GM19452 (cell line): ENCODE measurements around the gene ZNF382.
"Not testable (repeated sequence)": the region's sequence is repeated elsewhere in the genome, so short reads cannot be mapped to it uniquely, and the experiment has no call there.

ENCODE experiments used
- ATAC-seq: cut with Tn5 transposase; IDR thresholded peaks from one replicate; pipeline ENCODE4 v1.9.1; 2021; ENCODE audit not compliant: unreplicated experiment

The ZNF382 gene

DNA sequence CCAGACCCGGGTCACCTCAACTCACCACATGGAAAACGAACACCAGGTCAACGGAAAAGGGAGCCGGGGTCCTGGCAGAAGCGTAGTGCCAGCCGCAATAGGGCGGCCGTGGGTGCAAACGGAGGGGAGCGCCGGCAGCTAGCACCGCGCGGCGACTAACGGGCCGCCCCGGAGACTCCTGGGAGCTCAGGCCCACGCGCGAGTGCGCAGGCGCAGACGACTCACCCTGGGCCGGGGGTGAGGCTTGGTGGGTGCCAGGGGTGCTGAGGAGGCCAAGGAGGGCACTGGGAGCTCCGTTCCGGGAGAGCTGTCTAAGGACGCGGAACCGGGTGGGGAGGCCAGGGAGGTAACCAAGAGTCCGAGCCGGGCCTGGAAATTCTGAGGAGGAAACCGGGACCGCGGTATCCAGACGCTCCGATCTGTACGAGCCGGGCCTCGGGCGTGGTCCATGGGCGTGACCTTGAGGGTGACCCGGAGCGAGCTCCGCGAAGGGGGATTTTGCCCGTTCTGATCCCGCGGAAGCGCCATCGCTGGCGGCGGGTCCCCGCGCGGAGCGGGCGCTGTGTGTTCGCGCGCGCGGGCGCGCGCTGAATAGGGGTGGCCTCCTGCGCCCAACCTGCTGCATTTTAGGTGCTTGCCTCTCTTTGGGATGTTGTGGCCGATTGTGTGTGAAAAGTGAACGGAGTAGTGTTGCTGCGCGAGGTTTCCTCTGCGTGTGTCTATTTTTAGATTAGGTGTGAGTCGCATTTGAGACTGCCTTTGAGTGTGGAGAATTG lies at the start of gene ZNF382:
TSS of gene ZNF382 (plus strand) at position 213 of the 776 bp plus-strand sequence. CDS start 4,602 bp downstream, outside the sequence.
- peak; percentile 63 for ATAC-seq

DNA sequence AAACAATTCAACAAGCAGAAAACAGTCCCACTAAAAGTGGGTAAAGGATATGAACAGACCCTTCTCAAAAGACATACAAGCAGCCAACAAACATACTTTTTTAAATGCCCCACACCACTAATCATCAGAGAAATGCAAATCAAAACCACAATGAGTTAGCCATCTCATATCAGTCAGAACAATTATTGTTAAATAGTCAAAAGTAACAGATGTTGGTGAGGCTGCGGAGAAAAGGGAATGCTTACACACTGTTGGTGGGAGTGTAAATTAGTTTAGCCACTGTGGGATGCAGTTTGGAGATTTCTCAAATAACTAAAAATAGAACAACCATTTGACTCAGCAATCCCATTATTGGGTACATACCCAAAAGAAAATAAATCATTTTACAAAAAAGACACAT lies 40.7 kb upstream of the ZNF382 start:
- ATAC-seq, result no peak

GRCh38 chr19:36572593-36573019 lies 32.5 kb upstream of the ZNF382 start:
- ATAC-seq, result no peak

DNA sequence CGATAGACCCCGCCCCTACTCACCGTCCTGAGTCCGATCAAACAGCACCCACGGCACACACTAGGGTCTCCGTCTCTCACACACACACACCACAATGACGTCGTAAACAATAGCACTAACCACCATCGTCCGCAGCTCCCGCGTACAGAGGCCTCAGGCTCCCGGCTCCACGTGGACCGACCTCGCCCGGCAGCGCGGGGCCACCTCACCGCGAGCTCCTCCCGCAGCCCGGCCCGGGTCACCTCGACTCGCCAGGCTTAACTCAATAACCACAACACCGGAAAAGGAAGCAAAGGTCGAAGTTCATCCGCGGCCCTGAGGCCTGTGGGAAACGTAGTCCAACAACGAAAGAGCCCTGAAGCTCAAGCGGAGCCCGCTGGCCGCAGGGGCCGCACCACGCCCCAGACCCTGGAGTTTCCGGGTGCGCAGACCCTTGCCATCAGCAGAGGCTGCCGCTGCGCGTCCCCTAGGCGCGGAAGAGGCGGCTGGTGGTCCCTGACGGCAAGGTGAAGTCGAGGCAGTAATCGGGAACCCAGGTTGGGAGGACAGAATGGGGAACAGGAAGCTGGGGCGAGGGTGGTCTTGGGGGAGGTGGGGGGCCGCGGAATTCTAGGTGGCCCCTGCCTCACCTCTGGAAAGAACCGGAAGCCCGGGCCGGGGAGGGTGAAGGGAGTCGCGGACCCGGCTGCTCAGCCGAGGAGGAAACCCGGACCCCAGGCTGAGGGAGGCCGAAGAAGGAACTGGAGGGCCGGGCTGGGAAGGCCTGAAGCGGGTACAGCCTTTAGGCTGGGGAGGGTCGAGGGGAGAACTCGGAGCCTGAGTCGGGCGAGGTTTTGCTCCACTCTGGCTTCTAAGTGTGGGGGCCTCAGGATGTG lies 31.9 kb upstream of the ZNF382 start, which contains the start of gene ZNF529:
TSS of gene ZNF529 (minus strand) at position 273 of the 875 bp plus-strand sequence. CDS start 946 bp downstream, outside the sequence.
- ATAC-seq, result peak; percentile 91

GRCh38 chr19:36573895-36574720 lies 31.0 kb upstream of the ZNF382 start:
- ATAC-seq, result no peak

DNA sequence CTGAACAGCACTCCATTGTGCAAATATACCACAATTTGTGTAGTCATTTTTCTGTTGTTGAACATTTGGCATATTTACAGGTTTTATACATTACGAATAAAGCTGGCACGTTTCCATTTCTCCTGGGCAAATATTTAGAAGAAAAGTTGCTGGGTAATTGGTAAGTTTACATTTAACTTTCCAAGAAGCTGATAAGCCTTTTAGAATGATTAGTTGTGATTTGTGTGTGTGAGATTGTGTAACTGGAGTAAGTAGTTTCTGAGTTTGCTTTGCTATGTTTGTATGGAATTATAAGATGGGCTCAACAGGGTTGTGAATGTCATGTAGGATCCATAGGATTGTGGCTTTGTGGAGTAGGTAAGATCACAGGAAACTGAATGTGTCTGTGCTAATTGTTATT lies 30.4 kb upstream of the ZNF382 start:
- no peak for ATAC-seq

DNA sequence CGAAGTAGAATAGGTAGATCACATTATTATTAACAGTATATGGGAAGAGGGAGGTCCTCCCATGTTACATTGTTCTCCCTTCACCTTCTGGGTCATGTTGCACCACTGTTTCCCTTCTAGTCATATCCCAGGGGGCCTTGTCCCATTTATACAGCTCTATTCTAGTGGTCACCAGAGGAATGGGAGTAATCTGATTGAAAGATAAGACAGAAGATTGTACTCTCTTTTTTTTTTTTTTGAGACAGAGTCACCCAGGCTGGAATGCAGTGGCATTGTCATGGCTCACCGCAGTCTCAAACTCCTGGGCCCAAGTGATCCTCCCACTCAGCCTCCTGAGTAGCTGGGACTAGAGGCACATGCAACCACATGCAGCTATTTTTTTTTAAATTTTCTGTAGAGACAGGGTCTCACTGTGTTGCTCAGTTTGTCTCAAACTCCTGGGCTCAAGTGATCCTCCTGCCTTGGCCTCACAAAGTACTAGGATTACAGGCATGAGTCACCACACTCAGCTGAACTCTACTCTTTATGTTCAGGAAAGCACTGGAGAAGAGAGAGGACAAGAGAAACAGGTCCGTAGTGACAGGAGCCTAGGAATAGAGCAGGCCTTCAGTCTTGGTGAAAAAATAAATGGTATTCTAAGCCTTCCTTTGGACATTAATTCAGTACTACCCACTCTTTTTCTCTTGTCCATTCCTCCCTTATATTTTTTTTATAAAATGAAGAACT lies 27.7 kb upstream of the ZNF382 start:
- no peak for ATAC-seq

GRCh38 chr19:36579255-36579654 lies 25.9 kb upstream of the ZNF382 start:
- ATAC-seq, result no peak

DNA sequence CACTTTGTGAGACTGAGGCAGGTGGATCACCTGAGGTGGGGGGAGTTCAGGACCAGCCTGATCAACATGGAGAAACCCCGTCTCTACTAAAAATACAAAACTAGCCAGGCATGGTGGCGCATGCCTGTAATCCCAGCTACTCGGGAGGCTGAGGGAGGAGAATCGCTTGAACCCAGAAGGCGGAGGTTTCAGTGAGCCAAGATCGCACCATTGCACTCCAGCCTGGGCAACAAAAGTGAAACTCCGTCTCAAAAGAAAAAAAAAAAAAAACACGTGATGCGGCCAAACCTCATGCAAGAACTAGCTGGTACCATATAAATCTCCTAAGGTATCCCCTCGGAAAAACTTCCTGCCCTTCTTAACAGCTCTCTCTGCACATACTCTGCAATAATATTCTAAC lies 2.4 kb upstream of the ZNF382 start:
- ATAC-seq, result not testable (repeated sequence)

GRCh38 chr19:36604656-36605100 lies 435 bp upstream of the ZNF382 start:
- ATAC-seq, result peak; percentile 58

GRCh38 chr19:36605877-36606478 lies 865 bp downstream of the ZNF382 start:
- peak; percentile 41 for ATAC-seq

- no peak for ATAC-seq
Observed at GRCh38 chr19:36627057-36627456, 21.9 kb downstream of the ZNF382 start.

GRCh38 chr19:36635342-36635741 lies 30.2 kb downstream of the ZNF382 start:
- ATAC-seq, result no peak

GRCh38 chr19:36638862-36639510 lies 33.9 kb downstream of the ZNF382 start:
- no peak for ATAC-seq

- ATAC-seq, result no peak
Observed at GRCh38 chr19:36646746-36647145, 41.6 kb downstream of the ZNF382 start.

- no peak for ATAC-seq
Observed at GRCh38 chr19:36652958-36653357, 47.8 kb downstream of the ZNF382 start.

- ATAC-seq, result no peak
Observed at GRCh38 chr19:36665832-36666231, 60.7 kb downstream of the ZNF382 start.

GRCh38 chr19:36668646-36669045 lies 63.5 kb downstream of the ZNF382 start:
- ATAC-seq, result no peak

GRCh38 chr19:36672368-36672767 lies 67.3 kb downstream of the ZNF382 start:
- no peak for ATAC-seq
